HG02588 (cell line): ENCODE results near the gene RTP3.

Experiments
- ATAC-seq: cut with Tn5 transposase; IDR thresholded peaks from one replicate; pipeline ENCODE4 v1.9.1; 2021; ENCODE audit warnings: mild to moderate bottlenecking, moderate library complexity; ENCODE audit not compliant: unreplicated experiment

RTP3 gene

DNA sequence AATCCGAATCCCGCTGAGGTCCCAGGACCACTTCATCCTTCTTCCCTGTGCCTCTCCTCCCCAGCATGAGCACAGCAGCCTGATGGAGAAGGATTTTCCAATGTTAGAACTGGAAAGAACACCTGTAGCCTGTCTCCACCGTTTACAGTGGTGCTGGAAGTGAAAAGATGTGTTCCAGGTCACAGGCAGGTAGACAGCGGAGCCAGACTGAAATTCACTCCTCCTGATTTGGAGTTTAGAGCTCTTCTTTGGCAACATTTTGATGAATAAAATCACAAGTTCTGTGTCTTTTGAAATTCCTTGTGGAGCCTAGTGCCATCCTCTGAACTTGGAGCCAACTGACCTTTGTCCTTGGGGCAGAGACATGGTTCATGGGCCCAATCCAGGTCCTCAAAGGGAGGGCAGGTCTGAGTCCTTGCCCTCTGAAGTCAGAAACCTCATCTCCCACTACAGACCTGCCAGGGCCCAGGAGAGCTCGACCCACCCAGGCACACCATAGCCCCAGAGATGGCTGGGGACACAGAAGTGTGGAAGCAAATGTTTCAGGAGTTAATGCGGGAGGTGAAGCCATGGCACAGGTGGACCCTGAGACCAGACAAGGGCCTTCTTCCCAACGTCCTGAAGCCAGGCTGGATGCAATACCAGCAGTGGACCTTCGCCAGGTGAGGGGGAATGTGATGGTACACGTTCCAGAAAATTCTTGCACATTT is at the start of gene RTP3:
Gene RTP3 (plus strand): TSS at position 421 of the 710 bp plus-strand sequence. CDS start 87 bp downstream, at position 508.
- ATAC-seq, result no peak

DNA sequence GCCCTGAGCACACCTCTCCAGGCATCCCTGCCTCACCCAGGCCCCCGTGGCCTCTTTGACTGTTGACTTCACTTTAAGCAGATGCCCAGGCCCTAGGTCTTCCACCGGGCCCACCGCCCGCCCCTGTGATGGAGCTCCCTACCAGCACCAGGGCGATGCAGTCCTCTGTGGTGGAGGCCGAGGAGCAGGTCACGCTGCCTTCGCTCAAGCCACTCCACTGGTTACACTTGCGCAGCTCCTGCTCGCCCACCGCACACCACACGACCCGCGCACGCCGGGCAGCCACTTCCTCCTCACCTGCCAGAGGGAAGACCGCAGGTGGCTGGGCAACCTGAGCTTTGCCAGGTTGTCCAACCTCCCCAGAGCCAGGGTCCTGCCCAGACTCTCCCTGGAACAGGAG is 49.1 kb upstream of the RTP3 start:
- no peak for ATAC-seq

DNA sequence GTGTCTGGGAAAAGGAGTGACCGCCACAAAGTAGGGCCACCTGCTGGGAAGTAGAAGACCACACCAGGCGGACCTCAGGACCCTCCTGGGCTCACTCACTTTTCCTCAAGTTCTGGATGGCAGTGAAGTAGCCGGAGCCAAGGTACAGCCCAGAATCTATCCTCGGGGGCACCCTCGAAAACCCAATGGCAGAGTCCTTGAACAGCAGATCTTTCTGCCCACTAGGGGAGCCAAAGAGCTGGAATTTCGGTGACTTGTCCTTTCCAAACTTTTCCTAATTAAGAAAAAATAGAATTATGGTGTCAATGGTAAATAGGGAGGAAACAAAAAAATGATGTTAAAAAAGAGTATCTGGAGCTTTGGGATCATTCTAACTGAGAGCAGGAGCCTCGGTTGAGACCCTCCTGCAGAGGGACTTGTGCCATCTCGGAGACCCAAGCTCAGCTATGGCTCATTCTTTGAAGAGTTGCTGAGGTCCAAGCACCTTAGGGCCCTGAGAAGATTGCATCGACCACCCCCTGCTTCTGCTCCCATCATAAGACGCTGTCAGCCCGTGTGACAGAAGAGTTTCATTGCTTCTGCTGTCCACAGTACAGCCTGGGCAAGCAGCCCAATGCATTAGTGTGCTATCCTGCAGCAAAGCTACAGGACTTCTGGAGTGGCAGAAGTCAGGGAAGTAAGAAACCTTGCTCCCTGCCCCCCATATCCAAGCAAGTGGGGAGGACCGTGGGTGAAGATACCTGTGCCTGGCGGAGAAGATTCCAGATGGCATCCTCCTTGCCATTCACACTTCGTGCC is 47.8 kb upstream of the RTP3 start:
- no peak for ATAC-seq

DNA sequence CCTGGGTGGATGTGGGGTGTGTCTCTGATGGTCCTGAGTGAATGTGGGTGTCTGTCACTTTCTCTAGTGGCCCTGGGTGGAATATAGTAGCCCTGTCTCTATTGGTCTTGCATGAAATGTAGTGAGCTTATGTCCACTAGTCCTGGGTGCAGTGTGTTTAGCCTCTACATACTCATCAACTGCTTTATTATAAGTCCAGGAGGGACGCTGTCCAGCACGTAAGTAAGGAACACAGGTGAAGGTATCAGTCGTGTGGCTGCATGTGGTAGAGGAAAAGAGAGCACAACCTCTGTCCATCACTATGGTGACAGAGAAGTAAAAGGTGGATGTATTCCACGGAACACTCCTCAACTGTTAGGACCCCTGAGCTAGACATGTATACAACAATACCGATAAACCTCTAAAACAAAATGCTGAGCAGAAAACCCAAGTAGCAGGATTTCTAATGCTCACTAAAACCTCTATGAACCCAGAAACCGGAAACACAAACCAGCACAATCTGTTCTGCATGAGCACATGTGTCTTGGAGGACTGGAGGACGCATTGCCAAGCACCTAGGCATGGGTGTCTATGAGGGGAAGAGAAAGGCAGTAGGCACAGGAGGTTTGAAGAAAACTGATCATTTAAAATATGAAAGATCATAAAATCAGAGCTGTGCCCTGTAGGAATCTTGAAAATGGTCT is 44.1 kb upstream of the RTP3 start:
- no peak for ATAC-seq

DNA sequence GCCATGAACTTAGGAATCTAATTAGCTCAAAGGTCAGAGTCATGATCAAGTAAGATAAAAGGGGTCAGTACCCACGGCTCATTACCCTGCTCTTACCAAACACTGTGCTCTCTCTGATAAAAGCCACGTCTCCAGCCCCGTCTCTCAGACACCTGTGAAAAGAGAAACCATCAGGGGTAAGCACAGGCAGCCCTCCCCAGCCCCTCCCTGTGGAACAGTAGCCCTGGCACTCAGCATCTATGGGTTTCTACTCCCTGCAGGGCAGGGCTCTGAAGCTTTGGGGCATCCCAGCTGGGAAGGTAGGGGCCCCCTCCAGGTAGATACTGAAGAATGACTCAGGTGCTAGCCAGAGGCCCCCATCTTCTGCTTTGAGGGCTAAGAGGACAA is 43.6 kb upstream of the RTP3 start:
- no peak for ATAC-seq

DNA sequence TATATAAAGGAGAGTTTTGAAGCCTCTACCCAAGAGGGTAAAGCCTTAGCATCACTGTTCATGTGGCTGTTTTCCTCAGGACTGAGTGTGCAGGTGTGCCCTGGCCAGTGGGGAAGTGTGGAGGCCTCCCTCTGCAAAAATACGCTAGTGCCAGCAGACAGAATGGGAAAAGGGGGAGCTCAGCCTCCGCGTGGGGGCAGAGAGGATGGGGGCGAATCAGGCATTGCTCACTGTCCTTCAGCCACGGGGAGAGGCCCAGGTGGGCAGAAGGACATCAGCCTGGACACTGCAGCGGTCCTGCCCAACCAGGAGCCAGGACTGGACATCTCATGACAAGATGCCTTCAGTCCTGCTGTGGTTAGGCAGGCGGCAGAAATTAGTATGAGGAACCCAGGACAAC is 43.2 kb upstream of the RTP3 start:
- ATAC-seq, result no peak

DNA sequence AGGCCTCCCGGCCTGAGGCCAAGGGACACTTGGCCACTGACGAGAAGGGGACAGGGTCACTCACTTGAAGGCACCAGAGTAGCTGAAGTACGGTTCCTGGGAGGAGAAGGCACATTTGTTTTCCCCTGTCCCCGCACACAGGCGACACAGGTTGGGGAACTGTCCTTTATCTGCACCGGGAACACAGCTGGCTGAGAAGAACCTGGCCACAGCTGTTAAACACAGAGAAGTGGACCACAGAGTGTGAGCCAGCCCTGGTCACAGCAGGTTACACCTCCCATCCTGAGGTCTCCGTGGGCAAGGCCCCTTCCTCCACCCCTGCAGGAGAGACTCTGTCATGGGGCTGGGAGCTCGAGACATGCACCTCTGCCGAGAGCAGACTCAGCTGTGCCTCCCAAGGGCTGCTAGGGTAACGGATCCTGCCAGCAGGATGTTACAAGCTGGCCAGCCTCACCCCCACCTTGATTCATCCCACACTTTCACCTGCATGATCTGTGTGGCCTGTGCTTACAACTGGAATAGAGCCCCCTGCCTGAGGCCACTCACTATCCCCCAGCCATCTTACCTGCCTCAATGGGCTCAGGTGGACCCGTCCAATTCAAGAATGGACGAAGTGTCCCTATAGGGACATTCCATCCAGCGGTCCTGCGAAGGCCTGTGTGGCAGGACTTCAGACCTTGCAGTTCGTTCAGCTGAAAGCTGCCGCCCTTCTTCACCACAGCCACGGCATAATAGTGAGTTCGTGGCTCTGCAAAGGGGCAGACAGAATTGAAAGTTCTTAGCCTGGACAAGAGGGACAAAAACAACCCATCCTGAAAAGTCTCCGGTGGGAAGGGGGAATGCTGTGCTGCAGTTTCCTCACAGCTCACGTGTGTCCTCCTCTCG is 42.3 kb upstream of the RTP3 start:
- ATAC-seq, result no peak

DNA sequence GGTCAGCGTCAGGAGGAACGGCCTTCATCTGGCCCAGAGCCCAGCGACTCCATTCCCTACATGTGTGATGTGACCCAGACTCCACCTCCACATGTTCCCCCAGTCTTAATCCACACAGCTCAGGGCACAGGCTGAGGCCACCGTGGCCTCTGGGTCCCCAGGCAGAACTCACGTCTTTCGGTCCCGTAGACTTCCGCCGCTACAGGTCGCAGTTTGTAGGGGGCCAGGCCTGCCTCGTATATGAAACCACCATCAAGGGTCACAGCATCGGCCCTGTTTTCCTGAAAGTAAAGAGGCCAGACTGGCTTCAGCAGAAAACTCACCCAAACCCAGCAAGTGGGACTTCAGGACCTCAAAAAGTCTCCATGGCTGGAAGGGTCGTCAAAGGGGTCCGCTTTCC is 41.7 kb upstream of the RTP3 start:
- no peak for ATAC-seq

DNA sequence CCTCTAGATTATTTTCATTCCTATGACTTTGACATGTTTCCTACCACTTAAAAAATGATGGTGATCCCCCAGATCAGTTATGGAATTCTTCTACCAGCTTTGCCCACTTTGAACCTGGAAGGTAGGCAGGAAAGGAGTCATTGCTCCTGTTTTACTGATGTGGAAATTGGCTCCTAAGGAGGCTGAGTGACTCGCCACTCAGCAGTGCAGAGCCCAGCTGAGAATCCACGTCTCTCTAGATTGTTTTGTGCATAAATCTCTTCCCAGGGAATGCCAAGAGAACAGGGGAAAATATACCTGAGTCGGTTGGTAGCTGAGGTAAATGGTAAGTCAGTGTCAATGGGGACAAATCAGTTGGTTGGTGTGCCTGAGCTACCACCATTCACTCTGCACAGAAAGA is 37.7 kb upstream of the RTP3 start:
- no peak for ATAC-seq

DNA sequence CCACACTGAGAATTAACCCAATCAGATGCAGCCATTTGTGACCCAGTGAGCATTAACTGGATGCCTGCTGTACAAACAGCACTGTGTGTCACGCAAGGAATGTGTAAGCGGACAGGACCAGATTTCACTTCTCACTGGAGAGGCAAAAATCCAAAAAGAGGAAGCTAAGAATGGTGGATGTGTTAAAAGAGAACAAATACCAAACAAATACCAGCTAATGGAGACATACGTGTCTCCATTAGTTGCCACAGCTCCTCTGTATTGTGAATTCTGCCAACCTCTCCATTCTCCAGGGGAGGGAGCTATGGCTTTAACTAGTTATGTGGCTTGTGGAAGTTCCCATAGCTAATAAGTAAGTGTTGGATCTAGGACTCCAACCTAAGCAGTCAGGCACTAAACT is 35.7 kb upstream of the RTP3 start:
- no peak for ATAC-seq

DNA sequence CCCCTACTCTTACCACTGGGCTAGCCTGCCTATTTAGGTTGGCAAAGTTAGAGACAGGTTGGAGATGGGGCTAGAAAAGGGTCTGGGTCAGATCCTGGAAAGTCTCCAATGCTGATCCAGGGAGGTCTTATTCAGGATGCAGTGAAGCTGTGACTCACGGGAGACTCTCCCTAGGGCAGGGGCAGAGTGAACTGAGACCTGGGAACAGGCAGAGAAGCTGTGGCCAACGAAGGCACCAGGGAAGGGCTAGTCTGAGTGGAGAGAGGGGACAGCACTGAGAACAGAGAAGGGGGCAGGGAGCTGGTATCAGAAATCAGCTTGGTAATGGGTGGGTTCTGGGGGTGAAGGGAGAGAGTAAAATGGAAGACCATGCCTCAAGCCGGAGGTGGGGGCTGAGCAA is 35.3 kb upstream of the RTP3 start:
- ATAC-seq, result no peak

DNA sequence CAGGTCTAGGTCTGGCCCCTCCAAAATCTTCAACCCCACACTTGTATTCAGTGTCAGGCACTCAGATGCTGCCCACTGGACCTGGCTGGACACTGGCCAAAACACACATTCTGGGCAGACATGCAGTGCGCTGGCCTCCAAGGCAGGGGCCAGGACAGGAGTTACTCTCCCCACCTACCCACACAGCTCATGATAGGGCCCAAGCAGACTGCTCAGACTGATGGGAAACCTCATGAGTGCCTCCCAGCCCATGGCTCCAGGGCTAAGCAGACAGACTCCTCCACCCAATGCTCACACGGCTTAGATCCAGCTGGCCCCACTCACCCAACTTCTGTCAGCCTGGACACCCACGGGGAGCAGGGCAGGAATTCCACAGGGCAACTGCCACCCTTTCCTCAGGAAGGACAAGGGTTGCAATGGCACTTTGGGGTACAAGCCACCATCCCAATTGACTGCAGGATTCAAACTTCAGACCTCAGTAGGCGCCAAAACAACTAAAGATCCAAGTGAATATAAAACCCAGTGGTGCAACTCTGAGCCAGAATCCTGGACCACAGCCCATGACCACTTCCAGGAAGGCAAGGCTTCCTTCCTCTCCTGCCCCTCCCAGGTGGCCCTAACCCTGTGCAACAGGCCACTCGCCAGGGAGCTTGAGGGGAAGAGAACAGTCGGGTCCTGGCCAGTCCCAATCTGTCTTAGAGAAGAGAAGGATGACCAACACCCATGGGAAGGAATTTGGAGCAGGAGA is 34.5 kb upstream of the RTP3 start:
- no peak for ATAC-seq

DNA sequence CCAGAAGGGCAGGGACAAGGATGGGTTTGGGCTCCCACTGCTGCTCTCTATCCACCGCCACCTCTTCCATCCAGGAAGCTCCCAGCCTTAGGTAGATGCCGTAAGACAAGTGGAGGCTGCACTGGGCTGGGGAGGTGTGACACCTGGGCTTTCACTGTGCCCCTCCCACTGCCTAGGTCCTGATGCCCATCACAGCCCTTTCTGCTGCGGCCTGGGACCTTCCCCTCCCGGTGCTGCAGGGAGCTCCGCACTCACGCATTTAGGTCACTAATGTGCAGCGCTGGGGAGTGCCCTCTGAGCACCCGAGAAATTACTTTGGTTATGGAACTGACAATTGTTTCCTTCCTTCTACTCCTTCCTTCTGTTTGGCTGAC is 33.9 kb upstream of the RTP3 start:
- no peak for ATAC-seq

DNA sequence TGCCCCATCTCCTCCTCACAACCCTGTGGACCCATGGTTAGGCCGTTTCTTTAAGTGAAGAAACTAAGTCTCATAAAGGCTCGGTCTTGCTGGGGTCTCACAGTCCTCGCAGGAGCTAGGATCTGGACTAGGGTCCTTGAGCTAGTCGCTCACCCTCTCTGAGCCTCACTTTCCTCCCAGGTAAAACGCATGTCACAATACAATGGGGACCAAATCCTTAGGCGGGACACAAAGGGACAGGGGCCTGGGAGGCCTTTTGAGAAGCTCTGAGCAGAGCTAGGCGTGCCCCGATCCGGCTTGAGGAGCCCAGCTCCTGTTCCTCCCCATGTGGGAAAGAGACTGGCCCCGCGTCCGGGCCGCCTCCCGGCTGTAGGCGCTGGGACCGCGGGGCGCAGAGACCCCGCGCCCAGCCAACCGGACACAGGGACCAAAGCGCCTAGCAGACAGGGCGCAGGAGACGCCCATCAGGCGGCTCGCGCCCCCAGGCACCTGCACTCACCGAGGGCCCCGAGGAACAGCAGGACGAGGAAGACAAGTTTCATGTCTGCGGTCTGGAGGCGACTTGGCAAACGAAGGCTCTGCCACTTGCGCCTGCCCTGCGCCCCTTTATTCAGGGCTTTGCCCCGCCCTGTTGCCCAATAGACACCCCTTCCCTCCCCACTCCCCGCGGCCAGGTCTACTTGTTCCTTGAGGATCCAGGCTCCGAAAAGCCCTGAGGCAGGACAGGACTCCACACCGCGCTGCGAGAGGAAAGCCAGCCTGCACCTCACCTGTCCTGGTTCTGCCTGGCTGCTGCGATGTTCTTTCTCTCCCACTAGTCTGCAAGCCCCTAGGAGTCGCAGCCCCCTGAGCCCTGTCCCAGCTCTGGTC is 33.2 kb upstream of the RTP3 start, which contains the start of gene LTF:
Gene LTF (minus strand): TSS at position 580 of the 870 bp plus-strand sequence. CDS start 38 bp downstream, at position 542.
- no peak for ATAC-seq

DNA sequence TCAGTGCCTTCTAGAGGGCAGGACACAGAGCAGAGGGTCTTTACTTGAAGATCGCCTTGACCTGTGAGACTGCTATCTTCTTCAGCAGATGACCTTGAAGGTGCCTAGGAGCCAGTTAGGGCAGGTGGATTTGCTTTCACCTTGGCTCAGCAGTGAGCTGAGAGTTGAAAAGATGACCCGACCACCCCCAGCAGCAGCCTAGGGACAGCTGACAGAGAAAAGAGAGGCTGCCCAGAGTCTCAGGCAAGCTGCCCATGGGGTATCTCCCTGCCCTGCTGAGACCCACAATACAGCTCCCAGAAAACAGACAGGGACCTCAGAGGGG is 32.6 kb upstream of the RTP3 start:
- ATAC-seq, result no peak

DNA sequence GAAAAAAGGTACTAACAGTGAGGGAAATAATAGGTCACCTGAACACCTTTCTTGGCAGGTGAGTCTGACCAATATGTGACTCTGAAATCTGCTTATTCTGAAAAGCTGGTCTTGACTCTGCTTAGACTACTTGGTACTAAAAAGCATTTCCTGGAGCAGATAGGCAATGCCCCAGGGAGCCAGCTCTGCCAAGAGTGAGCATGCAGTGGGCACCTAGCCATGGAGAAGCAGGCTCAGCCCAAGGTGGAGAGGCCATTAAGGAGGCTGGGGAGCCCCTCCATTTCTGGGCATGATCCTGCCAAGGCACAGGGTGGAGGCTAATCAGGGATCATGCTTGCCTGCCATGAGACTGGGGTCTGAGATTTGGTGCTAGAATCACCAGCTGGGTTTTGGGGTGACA is 31.5 kb upstream of the RTP3 start:
- ATAC-seq, result no peak

DNA sequence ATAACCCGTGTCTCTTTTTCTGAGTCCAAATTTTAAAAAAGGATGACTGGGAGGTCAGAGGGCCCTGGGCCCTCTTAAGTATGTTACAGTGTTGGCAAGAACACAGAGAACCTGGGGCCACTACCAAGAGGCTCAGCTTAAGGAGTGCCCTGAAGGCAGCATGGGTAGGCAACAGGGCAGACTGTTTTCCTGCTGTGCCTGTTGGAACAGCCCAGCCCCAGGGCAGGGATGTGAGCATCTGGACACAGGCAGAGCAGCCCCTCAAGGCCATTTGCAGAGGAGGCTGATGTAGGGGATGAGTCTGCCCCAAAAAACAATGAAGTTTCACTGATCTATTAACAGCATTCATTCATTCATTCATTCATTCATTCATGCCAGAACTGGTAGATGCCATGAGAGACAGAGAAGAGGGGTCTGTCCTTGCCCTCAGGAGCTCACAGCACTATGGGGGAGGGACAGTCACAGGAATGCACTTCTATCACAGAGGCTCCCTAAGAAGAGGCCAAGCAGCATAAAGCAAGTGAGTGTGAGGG is 30.8 kb upstream of the RTP3 start:
- ATAC-seq, result no peak

DNA sequence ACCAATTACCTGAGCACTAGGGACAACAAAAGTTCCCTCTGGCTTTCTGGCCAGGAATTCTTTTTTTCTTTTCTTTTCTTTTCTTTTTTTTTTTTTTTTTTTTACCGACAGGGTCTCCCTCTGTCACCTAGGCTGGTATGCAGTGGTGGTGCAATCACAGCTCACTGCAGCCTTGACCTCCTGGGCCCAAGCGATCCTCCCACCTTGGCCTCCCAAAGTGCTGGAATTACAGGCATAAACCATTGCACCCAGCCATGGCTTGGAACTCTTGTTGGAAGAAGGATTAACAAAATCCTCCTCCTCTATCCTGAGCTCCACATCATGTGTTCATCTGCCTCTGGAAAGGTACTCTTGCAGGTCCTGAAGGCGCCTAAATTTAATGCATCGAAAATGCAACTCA is 30.2 kb upstream of the RTP3 start:
- no peak for ATAC-seq
